GM19193 (cell line): Measurements from ENCODE around the gene HGFAC.

Experiments used
- POLR2A ChIP-seq: IDR thresholded peaks from 4 replicates; pipeline ENCODE4 v1.6.1; 2011; ENCODE audit not compliant: insufficient read depth, insufficient read length; ENCODE audit errors: extremely low read depth

HGFAC gene

DNA sequence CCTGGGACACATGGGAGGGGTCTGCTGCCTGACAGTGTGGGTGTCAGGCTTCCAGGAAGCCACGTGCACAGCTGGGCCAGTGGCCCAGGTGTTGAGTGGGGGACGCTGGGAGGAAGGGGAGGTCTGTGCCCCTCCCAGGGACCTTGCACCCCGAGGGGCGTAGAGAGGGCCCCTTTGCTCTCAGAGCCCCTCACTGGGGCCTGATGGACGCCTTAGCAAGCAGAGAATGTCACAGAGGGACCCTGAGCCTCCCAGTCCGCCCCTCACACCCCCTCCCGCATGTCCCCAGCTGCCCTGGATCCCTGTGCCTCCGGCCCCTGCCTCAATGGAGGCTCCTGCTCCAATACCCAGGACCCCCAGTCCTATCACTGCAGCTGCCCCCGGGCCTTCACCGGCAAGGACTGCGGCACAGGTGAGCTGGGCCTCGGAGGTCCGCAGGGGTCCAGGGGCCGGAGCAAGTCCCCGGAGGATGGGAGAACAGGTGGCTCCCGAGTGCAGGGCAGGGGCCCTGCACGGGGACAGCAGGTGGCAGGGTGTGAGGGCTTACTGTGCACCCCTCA, 2.1 kb downstream of the HGFAC start:
- no peak for TF ChIP-seq POLR2A

DNA sequence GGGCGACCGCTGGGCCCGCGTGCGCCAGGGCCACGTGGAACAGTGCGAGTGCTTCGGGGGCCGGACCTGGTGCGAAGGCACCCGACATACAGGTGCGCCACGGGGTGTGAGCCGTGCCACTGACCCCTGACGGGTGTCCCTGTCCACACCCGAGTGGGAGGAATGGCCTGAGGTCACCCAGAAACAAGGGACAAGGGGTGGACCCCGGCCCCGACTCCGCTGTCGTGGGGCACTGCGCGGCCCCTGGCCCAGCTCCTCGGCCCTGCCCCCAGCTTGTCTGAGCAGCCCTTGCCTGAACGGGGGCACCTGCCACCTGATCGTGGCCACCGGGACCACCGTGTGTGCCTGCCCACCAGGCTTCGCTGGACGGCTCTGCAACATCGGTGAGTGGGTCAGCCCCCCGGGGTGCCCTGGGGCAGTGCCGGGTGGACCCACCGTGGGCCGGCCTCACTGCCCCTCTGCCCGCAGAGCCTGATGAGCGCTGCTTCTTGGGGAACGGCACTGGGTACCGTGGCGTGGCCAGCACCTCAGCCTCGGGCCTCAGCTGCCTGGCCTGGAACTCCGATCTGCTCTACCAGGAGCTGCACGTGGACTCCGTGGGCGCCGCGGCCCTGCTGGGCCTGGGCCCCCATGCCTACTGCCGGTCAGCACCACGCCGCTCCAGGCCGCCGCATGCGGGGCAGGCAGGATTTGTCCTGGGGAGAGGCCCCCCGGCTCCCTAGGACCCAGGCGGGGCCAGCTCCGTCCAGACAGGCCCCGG, 2.8 kb downstream of the HGFAC start:
- no peak for TF ChIP-seq POLR2A

DNA sequence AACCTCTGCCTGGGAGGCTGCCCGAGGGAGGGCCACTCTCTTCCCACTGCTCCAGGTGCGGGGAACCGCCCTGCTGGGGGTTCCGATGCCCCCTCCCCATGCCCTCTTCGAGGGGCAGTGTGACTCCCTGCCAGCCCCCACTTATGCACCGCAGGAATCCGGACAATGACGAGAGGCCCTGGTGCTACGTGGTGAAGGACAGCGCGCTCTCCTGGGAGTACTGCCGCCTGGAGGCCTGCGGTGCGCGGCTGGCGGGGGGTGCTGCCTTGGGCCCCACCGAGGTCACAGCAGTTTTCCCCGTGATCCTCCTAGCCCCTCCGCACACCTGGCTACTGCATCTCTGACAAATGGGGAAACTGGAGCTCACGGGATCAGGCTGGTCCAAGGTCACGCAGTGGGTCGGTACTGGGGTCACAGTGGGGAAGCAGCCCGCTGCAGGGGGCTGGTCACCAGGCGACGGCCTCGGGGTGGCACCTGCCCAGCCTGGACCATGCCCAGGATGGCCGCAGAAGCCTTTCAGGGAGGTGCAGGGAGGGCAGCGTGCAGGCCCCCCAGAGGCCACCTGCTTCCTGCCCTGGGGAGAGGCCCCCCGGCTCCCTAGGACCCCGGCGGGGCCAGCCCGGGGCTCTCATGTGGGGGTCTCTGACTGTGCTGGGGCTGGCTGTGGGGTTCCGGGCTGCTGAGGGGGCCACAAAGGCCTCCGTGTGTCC, 3.5 kb downstream of the HGFAC start:
- TF ChIP-seq POLR2A = no peak

DNA sequence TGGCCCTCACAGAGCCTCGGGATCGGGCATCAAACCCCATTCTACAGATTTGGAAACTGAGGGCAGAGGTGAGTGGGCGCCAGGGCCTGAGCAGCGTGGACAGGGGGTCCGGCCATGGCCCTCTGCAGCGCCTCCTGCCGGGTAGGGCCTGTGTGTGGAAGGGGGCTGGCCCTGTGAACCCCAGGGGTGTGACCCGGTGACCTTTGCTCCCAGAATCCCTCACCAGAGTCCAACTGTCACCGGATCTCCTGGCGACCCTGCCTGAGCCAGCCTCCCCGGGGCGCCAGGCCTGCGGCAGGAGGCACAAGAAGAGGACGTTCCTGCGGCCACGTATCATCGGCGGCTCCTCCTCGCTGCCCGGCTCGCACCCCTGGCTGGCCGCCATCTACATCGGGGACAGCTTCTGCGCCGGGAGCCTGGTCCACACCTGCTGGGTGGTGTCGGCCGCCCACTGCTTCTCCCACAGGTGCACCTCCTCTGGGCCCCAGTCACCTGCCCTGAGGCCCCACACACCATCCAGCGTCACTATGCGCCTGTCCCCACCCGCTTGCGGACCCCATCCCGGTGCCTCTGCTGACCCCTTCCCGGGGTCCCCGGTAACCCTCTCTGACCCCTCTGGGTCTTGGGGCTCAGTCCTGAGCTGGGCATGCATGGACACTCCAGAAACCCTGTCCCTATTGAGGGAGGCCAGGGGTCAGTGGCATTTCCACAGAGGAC, 4.2 kb downstream of the HGFAC start:
- no peak for TF ChIP-seq POLR2A

DNA sequence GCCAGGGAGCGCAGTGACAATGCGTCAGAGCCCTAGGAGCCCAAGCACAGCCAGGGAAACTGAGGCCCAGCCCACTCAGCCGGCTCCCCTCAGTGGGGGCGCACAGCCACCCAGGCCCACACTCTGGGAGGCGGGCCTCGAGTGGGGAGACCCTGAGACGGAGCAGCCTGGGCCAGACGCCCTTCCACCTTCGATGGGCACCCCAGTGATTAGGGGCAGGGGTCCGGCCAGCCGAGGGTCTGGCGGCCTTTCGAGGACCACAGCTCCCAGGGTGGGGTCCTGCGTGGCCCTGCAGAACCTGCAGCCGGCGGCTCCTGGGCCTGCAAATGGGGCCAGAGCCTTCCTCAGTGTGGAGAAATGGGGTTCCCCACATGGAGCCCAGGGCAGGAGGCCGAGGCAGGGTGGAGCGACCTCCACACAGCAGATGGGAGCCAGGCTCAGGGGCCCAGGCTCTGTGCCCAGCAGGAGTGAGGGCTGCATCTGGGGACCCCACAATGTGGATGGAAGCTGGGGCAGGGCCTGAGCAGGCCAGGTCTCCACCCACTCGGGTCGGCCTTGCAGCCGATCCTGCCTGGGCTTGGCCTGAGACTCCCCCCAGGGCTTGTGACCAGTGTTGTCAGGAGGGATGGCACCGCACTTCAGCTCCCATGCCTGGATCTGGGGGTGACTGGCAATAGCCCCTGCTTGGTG, 5.0 kb downstream of the HGFAC start:
- no peak for TF ChIP-seq POLR2A

DNA sequence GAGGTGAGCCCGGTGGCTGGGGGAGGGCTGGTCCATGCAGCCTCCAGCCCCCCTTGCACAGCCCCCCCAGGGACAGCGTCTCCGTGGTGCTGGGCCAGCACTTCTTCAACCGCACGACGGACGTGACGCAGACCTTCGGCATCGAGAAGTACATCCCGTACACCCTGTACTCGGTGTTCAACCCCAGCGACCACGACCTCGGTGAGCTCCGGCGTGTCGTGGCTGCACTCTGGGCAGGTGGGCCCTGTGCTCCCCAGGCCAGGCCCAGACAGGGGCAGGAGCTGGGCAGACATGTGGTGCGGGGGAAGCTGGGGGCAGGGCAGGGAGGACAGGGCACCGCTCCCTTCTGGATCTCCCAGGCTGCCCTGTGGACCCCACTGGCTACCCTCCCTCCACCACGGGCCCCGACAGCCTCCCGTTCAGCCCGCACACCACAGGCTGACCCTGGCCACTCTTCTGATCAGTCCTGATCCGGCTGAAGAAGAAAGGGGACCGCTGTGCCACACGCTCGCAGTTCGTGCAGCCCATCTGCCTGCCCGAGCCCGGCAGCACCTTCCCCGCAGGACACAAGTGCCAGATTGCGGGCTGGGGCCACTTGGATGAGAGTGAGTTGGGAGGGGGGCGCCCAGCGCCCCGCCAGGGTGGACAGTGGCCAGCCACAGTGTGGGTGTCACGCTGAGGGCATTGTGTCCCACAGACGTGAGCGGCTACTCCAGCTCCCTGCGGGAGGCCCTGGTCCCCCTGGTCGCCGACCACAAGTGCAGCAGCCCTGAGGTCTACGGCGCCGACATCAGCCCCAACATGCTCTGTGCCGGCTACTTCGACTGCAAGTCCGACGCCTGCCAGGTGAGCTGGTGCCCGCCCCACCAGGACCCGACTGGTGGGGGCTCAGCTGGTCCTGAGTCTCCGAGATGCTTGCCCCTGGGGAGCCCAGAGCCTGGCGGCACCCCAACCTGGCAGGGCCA, 5.9 kb downstream of the HGFAC start:
- TF ChIP-seq POLR2A = no peak

DNA sequence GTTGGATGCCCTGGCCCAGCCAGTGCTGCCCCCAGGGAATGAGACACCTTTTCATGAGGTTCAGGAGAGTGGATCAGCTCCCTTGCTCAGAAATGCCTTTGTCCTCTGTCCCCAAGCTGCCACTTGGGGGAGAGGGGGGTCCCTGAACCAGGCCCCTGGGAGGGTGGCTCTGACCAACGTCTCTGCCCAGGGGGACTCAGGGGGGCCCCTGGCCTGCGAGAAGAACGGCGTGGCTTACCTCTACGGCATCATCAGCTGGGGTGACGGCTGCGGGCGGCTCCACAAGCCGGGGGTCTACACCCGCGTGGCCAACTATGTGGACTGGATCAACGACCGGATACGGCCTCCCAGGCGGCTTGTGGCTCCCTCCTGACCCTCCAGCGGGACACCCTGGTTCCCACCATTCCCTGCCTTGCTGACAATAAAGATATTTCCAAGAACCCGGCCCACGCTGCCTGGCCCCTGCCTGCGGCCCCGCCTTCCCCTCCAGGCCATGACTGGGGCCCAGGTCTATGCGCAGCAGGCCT, 7.3 kb downstream of the HGFAC start:
- TF ChIP-seq POLR2A = no peak

DNA sequence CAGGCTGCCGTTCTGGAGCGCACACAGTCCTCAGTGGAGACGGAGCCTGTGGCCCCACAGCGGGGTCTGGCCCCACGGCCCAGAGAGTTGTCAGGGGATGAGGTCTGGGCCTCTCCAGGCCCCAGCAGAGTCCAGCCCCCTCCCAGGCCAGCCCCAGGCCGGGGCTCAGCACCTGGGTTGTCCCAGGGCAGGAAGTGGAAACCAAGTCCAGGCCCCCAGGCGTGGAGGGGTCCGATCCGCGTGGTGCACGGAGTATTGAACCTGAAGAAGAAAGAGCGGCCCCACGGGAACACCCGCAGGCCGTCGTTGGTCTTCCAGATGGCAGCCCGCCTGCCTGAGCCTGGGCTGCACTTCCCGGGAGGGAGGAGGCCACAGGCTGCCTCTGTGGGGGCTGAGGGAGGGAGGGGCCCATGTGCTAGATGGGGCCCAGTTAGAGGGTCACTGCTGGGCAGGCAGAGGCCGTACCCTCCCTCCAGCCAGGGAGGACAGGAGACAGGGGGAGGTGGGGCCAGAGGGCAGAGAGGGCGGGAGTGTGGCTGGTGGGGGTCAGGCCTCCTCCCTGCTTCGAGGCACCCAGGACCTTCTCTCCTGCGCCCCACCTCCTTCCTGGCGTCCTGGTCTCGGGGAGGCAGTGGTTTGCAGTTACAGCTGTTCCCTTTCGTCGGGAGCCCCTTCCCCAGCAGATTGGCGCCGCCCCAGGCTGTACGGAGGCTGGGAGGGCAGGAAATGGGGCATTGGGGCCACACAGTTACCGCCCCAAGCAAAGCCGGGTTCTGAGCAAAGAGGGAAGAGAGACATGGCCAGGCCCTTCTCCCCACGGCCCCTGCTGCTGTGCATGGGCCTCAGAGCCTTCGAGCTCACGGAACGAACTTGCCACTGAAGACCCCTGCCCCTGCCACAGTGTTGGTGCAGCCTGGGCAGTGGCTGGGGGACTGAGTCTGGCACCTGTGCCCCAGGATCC, 8.1 kb downstream of the HGFAC start:
- no peak for TF ChIP-seq POLR2A

DNA sequence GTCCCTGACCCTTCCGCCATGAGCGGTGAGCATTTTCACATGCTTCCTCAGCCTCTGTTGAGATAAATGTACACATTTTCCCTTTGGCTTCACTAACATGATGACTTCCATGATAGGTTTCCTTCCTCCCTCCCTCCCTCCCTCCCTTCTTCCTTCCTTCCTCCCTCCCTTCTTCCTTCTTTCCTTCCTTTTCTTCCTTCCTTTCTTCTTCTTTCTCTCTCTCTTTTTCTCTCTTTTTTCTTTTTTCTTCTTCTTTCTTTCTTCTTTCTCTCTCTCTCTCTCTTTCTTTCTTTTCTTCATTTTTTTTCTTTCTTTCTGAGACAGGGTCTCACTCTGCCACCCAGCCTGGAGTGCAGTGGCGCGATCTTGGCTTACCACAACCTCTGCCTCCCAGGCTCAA, 8.9 kb downstream of the HGFAC start:
- TF ChIP-seq POLR2A = no peak

DNA sequence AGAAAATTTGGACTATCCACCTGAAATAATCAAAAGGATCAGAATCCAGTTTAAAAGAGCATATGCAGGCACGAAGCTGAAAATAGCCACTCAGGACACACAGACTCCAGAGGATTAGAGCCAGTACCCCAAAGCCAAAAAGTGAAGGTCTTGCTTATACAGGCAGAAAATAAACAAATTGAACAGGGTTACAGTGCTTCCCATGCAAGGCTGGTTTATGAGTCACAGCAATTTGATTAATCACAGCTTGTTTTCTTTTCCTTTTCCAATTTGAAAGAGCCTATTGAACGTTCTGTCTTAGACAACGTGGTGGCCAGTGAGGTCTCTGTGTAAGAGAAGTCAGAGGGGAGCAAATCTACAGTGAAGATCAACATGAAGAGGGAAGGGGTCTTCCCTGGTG, 10.2 kb downstream of the HGFAC start:
- no peak for TF ChIP-seq POLR2A

DNA sequence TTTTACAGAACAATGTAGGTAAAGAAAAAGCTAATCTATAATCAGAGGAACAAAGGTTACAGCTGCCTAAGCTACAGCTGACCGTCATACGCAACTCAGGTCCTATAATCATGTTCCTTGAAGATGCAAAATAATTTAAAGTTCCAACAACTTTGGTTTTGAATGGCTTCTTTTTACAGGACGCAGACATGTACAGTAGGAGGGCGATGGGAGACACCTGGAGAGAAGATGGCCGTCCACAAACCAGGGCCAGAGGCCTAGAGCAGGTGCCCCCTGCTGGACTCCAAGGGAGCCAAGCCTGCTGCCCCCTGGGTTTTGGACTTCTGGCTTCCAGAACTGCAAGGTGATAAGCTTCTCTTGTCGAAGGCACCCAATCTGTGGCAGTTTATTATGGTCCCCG, 10.6 kb downstream of the HGFAC start:
- no peak for TF ChIP-seq POLR2A

DNA sequence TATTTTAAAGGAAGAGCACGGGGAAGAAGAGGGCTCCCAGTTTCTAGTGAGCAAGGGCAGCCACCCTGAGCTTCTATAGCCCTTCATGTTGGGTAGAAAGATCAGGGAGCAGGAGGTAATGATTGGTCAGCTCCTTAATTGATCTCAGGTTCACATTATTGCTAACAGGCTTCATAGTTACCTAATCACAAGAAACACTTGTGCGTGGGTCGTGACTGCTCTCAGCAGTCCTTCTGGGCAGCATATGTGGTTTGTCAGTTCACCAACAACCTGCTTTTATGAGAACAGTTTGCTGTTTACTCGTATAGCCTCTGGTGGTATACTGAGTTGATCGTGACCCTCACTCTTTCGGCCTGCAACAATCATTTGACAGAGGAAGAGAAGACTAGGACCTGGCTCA, 16.6 kb downstream of the HGFAC start:
- no peak for TF ChIP-seq POLR2A
